GM18868 (cell line): ENCODE data around the gene LACTB.
"Not testable (repeated sequence)": the region's sequence is repeated elsewhere in the genome, so short reads cannot be mapped to it uniquely, and the experiment has no call there.

Source experiments
- ATAC-seq: cut with Tn5 transposase; IDR thresholded peaks from one replicate; pipeline ENCODE4 v1.9.1; 2021; ENCODE audit warnings: mild to moderate bottlenecking, moderate library complexity; ENCODE audit not compliant: unreplicated experiment

The LACTB gene

DNA sequence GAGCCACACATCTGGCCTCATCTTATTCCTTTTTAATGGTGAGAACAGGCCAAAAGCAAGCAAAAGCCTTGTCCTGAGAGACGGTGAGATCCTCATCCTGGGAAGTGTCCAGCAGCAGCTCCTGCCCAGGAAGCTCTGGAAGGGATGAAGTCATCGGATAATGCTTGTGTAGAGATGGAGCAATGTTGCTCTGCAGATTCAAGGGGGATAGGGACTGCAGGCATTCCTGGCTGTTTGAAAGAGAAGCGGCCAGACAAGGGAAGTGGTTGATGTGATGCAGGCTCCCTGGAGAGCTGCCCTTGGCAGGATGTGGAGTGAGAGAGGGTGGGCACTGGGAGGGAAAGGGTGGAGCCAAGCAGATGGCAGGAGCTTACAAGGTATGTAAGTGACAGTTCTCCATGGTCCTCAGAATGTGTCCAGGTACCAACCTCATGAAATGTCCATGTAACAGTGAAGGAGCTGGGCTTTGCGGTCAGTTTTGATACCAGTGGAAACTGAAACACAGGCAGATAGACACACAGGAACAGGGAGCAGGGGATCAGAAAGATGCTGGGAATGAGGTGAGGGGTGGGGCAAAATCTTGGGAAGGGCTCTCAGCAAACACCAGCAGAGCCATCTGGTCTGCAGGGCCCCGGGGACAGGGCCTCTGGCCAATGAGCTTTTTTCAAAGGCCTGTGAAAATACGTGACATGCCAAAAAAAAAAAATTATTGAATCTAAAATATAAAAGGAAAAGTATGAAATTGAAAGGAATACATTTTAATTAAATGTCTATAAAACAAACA is 32.2 kb upstream of the LACTB start:
- no peak for ATAC-seq

DNA sequence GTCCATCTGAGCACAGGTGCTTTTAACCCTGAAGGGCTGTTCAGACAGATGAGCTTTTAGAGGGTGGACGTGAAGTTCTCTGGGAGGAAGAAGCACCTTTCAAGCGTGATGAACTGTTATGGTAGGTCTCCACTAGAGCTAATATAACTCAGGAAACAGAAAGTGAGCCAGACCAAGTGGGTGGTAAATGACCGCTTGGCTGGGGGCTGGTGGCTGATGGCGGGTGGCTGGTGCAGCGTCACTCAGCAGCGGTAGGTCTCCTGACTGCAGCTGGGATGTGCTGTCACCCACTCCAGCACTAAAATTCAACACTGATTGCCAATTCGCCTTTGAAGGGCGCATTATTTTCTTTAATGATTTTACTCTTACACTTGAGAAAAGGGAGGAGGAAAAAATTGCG is 31.2 kb upstream of the LACTB start:
- no peak for ATAC-seq

DNA sequence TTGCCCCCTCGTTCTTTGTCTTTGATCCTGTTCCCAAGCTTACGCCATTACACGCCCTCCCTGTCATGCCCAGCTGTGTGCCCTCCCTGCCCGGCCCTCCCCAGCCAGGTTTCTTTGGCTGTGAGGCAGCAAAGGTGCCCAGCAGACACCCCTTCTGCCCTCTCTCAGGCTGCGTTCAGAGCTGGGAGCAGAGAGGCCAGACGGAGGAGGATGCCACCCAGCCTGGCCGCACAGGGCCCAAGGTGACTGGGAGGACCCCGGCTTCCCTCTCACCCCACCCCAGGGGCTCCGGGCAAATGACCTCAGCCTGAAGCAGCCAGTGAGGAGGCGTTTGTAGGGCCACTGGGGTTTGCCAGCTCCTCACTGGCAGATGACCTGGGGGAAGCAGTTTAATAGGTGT is 30.8 kb upstream of the LACTB start:
- ATAC-seq: no peak

DNA sequence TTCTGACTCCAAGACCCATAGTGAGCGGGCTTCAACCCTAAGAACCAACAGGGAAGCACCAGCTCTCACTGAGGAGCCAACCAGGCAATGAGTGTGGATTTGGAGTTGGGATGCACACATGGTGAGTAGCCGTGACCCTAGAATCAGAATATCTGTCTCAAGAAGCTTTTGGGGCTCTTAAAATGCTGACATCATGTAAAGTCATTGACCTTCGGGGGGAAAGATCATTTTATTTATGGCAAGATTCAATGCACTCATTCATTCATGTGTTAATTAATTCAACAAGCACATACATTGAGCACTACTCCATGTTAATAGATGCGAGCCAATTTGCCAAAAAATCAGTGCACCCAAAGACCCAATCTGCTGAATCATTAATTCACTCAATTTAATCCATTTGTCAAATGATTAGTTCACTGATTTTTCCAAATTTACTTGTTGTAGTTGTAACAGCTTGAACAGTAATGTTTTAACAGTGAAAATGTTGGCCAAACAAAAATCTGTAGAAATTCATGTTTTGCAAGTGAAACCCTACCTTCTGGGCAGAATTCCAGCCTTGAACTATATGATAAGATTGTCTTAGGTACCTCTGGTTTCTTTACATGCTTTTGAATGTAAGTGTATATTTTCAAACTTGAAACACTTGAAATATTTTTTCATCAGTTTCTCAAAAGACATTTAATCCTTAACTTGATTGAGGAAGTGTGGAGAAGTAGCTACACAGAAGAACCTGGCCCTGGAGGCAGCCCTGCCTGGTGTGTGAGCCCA is 29.8 kb upstream of the LACTB start:
- ATAC-seq: no peak

DNA sequence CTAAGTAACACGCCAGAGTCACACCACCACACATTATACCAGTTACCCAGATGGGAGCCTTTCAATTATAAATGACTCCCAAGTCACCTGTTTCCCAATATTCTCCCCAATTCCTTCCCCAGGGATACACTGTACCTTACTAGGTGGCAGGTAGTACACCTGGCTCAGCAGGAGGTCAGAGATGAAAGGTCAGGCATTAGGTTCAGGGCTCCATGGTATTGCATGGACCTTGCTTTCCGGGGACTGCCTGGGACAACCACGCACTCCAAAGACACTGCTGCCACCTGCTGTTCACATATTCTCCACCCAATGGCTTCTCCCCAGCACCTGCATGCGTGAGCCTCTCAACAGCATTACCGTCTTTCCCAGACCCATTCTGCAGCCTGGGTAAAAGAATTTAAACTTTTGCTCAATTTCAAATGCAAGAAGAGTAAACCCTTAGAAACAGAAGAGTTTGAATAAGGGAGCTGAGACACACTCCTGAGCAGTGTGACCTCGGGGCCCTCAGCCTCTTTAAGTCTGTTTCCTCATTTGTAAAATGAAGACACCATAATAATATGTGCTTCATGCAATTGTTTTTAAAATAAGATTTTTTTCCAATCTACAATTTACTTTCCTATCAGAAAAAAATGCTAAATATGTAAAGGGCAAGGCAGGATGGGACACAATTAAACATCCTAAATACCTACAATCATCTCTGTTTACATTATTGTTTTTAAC is 28.0 kb upstream of the LACTB start:
- no peak for ATAC-seq

DNA sequence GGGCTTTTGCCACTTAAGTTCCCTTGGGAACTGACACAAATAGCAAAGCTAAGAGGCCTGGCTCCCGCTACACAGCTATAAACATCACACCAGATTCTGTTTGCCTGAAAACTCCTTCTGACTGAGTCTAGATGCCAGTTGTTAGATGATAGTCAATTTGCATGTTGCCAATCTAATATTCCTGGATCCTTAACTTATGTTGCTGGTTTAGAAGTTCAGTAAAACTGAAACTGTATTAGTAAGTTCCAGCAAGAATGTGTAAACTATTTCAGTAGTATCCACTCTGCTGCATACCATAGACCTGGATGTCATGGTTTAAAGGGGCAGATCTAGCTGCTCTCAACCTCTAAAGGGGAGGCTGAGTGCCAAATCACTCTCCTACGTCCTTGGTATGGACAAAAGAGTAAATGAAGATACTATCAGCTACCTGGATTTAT is 27.1 kb upstream of the LACTB start:
- no peak for ATAC-seq

DNA sequence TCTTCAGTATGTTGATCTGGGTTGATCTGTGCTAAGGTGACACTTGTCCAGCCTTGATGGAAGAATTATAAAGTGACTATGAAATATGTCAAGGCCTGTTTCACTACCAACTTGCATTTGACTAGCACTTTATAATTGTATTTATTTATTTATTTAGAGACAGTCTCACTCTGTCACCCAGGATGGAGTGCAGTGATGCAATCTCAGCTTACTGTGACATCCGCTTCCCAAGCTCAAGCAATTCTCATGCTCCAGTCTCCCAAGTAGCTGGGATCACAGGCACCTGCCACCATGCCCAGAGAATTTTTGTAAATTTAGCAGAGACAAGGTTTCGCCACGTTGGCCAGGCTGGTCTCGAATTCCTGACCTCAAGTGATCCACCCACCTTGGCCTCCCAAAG is 25.5 kb upstream of the LACTB start:
- no peak for ATAC-seq

DNA sequence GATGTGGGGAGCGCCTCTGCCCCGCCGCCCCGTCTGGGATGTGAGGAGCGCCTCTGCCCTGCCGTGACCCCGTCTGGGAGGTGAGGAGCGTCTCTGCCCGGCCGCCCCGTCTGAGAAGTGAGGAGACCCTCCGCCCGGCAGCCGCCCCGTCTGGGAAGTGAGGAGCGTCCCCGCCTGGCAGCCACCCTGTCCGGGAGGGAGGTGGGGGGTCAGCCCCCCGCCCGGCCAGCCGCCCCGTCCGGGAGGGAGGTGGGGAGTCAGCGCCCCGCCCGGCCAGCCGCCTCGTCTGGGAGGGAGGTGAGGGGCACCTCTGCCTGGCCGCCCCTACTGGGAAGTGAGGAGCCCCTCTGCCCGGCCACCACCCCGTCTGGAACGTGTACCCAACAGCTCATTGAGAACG is 22.8 kb upstream of the LACTB start:
- not testable (repeated sequence) for ATAC-seq

DNA sequence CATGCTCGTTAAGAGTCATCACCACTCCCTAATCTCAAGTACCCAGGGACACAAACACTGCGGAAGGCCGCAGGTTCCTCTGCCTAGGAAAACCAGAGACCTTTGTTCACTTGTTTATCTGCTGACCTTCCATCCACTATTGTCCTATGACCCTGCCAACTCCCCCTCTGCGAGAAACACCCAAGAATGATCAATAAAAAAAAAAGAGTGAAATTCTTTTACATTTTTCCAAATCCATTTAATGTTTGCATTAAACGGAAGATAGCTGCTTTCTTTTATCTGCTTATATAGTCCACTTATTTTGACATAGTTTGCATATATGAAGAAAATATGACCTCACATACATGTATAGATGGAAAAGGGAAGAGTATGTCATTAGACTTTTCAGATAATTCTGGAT is 22.1 kb upstream of the LACTB start:
- ATAC-seq: not testable (repeated sequence)

DNA sequence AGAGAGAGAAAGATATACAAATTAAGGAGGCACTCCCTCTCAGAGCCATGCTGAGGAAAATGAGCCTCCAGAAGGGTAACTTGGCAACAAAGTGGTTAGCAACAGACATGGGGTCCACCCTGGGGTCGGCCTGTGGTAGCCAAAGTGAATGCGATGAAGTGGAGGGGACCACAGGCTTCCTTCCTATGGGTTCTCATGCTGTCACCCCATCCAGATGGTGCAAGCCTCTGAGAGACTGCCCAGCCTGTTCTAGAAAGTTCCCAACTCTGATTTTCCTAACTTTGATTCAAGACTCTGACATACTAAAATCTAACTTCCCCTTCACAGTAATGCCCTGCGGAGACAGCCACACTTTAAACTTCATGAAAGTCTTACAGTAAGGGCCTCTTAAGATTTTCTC is 18.2 kb upstream of the LACTB start:
- ATAC-seq: no peak

DNA sequence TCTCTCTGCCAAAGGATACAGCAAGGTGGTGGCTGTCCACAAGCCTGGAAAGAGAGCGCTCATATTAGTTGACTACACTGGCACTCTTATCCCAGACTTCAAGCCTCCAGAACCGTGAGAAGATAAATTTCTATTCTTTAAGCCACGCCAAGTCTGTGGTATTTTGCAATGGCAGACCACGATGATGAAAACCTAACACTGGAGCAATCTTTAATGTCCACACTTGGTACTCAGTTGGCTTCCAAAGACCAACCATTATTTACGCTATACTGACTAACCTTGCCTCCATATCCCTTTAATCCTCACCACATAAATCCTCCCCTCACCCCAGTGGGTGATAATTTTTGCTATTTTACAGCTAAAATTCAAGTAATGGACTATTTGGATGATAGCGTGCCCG is 16.9 kb upstream of the LACTB start:
- no peak for ATAC-seq

DNA sequence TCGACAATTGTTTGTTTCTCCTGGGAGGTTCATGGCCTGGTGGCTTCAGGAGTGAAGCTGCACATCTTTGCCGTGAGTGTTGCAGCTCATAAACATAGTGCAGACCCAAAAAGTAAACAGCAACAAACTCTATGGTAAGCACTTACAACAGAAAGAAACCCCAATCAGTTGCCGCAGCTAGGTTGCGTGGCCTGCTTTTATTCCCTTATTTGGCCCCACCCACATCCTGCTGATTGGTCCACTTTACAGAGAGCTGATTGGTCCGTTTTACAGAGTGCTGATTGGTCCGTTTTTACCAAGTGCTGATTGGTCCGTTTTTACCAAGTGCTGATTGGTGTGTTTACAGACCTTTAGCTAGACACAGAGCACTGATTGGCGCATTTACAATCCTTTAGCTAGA is 16.3 kb upstream of the LACTB start:
- ATAC-seq: not testable (repeated sequence)

DNA sequence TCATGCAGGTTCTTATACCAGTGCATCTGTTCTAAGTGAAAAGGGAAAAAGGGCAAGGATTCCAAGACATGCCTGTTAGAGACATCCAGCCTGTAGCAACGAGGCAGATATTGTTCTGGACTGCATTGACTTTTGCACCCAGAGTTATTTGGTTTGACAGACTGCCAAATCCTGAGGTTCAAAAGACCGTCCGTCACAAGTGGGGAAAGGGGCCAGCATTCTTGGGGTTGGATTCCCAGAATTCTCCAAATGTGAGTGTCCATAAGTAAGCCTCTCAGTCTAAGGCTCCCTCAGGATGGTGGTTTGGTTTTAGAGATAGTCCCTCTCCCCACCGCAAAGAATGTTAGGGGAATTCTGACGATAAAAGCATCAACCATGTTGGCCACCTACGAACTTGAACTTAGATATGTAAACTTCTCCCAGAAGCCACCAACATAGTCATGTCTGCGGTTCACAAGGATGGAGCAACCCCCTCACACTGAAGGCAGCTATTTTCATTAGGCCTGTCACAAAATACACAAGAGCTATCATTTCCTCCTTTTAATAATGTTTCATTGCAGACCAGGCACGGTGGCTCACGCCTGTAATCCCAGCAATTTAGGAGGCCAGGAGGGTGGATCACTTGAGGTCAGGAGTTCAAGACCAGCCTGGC is 13.6 kb upstream of the LACTB start:
- ATAC-seq: no peak

DNA sequence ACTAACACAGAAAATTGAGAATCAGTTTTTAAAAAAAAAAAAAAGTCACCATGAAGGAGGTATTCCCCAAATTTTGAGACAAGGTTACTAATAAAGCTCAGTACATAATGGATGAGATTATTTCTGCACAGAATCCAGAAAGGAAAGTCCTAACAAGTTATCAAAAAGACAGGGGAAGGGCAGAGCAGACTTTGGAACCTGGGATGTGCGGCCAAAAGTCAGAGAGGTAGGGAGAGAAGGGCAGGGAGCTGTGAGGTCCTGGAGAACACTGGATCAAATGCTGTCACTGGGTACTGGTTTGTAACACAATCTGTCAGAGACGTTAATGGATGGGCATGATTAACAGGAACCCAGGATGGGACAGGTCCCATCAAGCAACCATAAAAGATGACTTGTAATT is 12.2 kb upstream of the LACTB start:
- no peak for ATAC-seq

DNA sequence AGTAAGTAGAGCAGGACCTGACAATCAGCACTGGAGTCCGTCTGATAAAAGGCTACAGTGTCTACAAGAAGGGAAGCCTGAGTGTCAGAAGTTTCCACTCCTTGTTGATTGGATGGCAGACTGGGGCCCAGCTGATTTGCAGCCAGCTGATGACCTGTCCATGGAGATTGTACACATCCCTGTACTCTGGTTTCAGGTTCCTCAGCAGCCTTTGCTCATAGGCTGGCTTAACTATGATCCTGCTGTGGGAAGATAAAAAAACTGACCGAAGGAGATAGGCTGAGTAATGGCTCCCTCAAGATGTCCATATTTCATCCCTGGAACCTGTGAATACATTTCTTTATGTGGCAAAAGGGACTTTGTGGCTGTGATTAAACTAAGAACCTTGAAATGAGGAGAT is 11.7 kb upstream of the LACTB start:
- ATAC-seq: no peak

DNA sequence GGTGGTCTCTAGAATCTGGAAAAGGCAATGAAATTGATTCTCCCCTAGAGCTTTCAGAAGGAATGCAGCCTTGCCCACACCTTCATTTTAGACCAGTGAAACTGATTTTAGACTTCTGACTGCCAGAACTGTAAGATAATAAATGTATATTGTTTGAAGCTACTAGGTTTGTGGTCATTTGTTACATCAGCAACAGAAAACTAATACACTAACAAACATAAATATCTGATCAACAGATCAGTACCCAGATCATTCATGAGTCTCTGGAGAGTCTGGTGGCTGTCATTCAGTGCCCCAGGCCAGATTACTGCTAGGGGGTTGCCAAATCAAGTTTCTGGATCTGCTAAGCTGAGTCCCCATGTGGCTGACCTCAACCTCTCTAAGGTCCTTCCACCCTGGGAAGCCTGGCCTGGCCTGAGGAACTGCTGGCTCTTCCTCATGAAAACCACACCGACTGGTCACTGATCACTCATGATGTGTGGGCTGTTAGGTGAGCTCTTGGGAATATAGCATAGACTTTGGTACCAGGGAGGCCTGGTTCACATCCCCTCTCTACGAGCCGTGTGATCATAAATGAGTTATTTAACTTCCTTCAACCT is 11.1 kb upstream of the LACTB start:
- ATAC-seq: no peak

DNA sequence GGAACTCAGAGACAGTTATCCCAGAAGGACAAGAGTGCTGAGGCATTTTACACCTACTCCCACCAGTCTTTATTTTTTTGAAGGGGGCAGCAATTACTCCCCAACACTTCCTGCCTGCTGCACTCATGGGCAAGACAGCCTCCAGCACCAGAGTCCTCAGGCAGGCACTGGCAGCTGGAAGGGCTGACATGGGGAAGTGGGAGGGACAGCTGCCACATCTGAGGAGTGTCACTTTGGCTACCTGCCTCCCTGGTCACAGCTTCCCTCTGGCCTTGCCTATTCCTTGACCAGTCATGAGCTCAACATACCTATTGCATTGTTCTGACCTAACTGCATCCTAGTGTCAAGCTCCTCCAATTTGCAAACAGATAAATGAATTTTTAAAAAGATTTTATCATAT is 10.2 kb upstream of the LACTB start:
- no peak for ATAC-seq

DNA sequence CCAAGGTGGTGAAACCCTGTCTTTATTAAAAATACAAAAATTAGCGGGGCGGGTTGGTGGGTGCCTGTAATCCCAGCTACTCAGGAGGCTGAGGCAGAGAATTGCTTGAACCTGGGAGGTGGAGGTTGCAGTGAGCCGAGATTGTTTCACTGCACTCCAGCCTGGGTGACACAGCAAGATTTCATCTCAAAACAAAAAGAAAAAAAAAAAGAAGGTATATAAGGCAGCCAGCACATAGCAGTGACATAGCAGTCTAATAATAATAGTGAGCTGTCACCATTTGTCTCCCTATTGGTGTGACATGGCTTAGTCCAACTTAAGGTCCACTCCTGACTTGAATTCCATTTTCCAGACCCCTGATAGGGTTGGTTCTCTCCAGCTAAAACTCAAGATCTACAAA is 8.8 kb upstream of the LACTB start:
- ATAC-seq: no peak

DNA sequence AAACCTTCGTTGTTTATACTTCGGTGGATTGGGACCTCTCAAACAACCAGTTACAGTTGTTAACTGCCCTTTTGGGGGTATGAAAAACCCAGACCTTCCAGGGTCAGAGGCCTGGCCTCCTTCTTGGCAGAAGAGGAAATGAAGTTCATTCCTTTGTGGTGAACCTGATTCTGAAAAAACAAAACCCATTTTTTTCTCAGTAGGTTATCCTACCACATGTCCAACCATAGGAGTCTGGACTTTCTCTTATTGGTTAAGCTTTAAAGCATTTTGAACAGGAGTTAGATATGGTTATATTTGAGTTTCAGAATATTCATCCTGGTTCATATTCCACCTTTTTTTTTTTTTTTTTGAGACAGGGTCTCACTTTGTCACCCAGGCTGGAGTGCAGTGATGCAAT is 7.2 kb upstream of the LACTB start:
- ATAC-seq: no peak

DNA sequence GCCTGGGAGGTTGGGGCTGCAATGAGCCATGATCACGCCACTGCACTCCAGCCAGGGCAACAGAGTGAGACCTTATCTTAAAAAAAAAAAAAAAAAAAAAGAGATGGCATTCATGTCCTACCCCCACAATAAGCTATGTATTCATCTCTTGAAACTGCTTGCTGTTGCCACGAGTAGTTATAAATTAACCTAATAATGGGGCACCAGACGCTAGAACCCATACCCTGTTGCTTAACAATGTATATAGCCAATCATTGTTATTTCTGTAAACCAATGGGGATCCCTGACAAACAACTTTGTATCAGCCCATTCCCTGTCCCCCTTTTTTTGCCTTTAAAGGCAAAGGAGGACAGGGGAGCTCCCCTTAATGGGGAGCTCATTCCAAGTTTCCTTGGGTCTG is 2.8 kb upstream of the LACTB start:
- no peak for ATAC-seq
